ENCODE results near the gene RAB11FIP4.
A peak's percentile ranks its signal among the peaks of the same experiment; 100 is the strongest.

The RAB11FIP4 gene

GRCh38 chr17:31517524-31517923, 126.0 kb downstream of the RAB11FIP4 start:
- TF ChIP-seq EZH2 (IDR thresholded peaks at IDR 0.05; ENCODE audit: borderline replicate concordance, low read depth, low read length, severe bottlenecking) (no peak), CTCF (IDR thresholded peaks at IDR 0.05; ENCODE audit: borderline replicate concordance, extremely low read depth, low read length, poor library complexity, severe bottlenecking) (peak; percentile 35)
- H3K27me3 ChIP-seq (ENCODE audit: insufficient read depth, low read length, poor library complexity), result no peaks in the 10 kb centered on the region
- no peaks in the 10 kb centered on the region for H3K4me1 ChIP-seq (ENCODE audit: insufficient read depth, low read length)
- H3K36me3 ChIP-seq (ENCODE audit: insufficient read depth, low read length), result no peaks in the 10 kb centered on the region
- H3K27ac ChIP-seq (ENCODE audit: low read length), result no peak overlapping the region
- DNase-seq (no peak), ATAC-seq (ENCODE audit: insufficient read depth, low read depth) (no peak)
- H3K4me2 ChIP-seq (ENCODE audit: insufficient read depth, low read length), result no peak overlapping the region
- no peaks in the 10 kb centered on the region for H3K79me2 ChIP-seq (ENCODE audit: insufficient read depth, low read length)
- no peak overlapping the region for H3K9ac ChIP-seq (ENCODE audit: low read depth, low read length)
- H4K20me1 ChIP-seq (ENCODE audit: insufficient read depth, low read length), result no peaks in the 10 kb centered on the region
- no peak overlapping the region for H3K4me3 ChIP-seq (ENCODE audit: low read depth in 1 of 2, low read length in 2 of 2)
- no peaks in the 10 kb centered on the region for H3K9me3 ChIP-seq (ENCODE audit: insufficient read depth, low read length, severe bottlenecking)
- no peak overlapping the region for H2AFZ ChIP-seq (ENCODE audit: low read depth, low read length)

GRCh38 chr17:31518478-31518877, 127.0 kb downstream of the RAB11FIP4 start:
- Histone ChIP-seq H3K9ac (ENCODE audit: low read depth, low read length) (no peak overlapping the region), H3K9me3 (ENCODE audit: insufficient read depth, low read length, severe bottlenecking) (peaks cover 2% of the 10 kb centered on the region), H4K20me1 (ENCODE audit: insufficient read depth, low read length) (no peaks in the 10 kb centered on the region), H3K4me2 (ENCODE audit: insufficient read depth, low read length) (no peak overlapping the region), H2AFZ (ENCODE audit: low read depth, low read length) (no peak overlapping the region), H3K79me2 (ENCODE audit: insufficient read depth, low read length) (no peaks in the 10 kb centered on the region), H3K4me1 (ENCODE audit: insufficient read depth, low read length) (no peaks in the 10 kb centered on the region), H3K27me3 (ENCODE audit: insufficient read depth, low read length, poor library complexity) (no peaks in the 10 kb centered on the region), H3K36me3 (ENCODE audit: insufficient read depth, low read length) (no peaks in the 10 kb centered on the region), H3K27ac (ENCODE audit: low read length) (no peak overlapping the region), H3K4me3 (ENCODE audit: low read depth in 1 of 2, low read length in 2 of 2) (no peak overlapping the region)
- TF ChIP-seq EZH2 (IDR thresholded peaks at IDR 0.05; ENCODE audit: borderline replicate concordance, low read depth, low read length, severe bottlenecking) (no peak), CTCF (IDR thresholded peaks at IDR 0.05; ENCODE audit: borderline replicate concordance, extremely low read depth, low read length, poor library complexity, severe bottlenecking) (no peak)
- no peak for DNase-seq
- ATAC-seq (ENCODE audit: insufficient read depth, low read depth), result no peak

GRCh38 chr17:31521632-31522283, 130.3 kb downstream of the RAB11FIP4 start:
- Histone ChIP-seq H3K27me3 (ENCODE audit: insufficient read depth, low read length, poor library complexity) (no peaks in the 10 kb centered on the region), H3K4me2 (ENCODE audit: insufficient read depth, low read length) (no peak overlapping the region), H3K4me1 (ENCODE audit: insufficient read depth, low read length) (no peaks in the 10 kb centered on the region), H3K9ac (ENCODE audit: low read depth, low read length) (no peak overlapping the region), H3K36me3 (ENCODE audit: insufficient read depth, low read length) (no peaks in the 10 kb centered on the region), H3K4me3 (ENCODE audit: low read depth in 1 of 2, low read length in 2 of 2) (no peak overlapping the region), H4K20me1 (ENCODE audit: insufficient read depth, low read length) (no peaks in the 10 kb centered on the region), H3K79me2 (ENCODE audit: insufficient read depth, low read length) (no peaks in the 10 kb centered on the region), H3K9me3 (ENCODE audit: insufficient read depth, low read length, severe bottlenecking) (peaks cover 12% of the 10 kb centered on the region), H3K27ac (ENCODE audit: low read length) (no peak overlapping the region), H2AFZ (ENCODE audit: low read depth, low read length) (no peak overlapping the region)
- DNase-seq, result no peak
- TF ChIP-seq CTCF (IDR thresholded peaks at IDR 0.05; ENCODE audit: borderline replicate concordance, extremely low read depth, low read length, poor library complexity, severe bottlenecking), result no peak
- no peak for TF ChIP-seq EZH2 (IDR thresholded peaks at IDR 0.05; ENCODE audit: borderline replicate concordance, low read depth, low read length, severe bottlenecking)
- ATAC-seq (ENCODE audit: insufficient read depth, low read depth), result no peak
